GM21360 (cell line): ENCODE results near the gene USP34.
"Not testable (repeated sequence)": the region's sequence is repeated elsewhere in the genome, so short reads cannot be mapped to it uniquely, and the experiment has no call there.

Source experiments
- ATAC-seq: cut with Tn5 transposase; IDR thresholded peaks from one replicate; pipeline ENCODE4 v1.9.1; 2021; ENCODE audit warnings: mild to moderate bottlenecking, moderate library complexity; ENCODE audit not compliant: unreplicated experiment

Gene USP34

DNA sequence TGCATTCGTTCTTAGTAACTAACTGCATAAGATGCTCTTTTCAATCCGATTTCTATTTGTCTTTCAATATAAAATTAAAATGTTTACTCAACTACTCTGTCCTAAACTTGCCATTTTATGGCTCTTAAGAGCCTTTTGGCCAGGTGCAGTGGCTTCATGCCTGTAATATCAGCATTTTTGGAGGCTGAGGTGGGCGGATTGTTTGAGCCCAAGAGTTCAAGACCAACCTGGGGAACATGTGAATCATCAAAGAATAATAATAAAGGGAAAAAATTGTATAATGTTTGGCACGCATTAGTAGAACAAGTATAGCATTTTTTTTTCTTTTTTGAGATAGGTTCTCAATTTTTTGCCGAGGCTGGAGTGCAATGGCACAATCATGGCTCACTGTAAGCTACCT lies 216.4 kb downstream of the USP34 start:
- no peak for ATAC-seq

GRCh38 chr2:61253136-61253535 lies 217.8 kb downstream of the USP34 start:
- ATAC-seq, result no peak

DNA sequence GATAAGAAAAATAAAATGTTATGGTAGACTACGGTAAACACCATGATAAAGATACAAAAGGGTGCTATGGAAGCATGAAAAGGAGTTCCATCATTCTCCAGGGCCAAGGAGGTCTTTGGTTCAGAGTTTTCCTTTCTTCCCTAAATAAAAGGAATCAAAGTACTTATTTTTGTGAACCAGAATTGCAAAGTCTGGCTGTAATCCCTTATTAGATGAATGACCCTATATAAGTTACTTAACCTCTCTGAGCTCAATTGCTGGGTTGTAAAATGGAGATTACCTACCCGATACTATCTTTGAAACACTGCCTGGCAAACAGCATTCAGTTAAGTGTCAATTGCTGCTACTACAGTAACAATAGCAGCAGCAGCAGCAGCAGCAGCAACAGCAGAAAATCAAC lies 218.9 kb downstream of the USP34 start:
- ATAC-seq, result no peak

GRCh38 chr2:61249521-61250071 lies 221.3 kb downstream of the USP34 start:
- ATAC-seq, result no peak

GRCh38 chr2:61247204-61247812 lies 223.6 kb downstream of the USP34 start:
- ATAC-seq, result no peak

DNA sequence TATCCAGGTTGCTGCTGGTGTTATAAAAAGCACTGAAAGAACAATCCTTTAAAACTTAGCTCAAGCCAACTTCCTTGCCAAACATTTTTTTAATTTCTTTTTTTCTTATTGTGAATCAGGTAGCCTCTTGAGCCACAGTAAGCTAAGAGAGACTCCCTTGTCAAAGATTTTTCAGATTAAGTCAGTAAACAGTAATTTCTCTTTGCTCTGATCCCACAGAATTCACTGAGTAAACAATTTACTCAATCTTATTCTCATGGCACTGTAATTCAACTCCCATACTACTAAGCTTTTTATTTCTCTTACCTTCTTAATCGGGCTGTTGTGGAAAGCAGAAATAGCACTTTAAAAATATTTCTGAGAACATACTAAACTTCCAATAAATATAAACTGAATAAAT lies 226.2 kb downstream of the USP34 start:
- no peak for ATAC-seq

DNA sequence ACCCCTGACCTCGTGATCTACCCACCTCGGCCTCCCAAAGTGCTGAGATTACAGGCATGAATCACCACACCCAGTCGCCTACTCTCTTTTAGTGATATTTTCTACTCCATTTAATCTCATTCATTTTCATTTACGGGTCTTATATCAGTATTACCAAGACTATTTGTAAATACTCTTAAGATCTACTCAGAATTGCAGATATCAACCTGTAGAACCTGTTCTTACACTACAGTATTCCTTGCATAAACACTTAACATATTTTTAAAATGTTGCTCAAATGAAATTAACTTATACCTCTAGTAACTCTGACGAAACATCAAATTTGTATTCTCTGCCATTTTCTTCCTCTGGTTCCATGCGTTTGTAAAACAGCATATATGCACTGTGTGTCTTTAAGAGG lies 229.6 kb downstream of the USP34 start:
- ATAC-seq, result no peak

DNA sequence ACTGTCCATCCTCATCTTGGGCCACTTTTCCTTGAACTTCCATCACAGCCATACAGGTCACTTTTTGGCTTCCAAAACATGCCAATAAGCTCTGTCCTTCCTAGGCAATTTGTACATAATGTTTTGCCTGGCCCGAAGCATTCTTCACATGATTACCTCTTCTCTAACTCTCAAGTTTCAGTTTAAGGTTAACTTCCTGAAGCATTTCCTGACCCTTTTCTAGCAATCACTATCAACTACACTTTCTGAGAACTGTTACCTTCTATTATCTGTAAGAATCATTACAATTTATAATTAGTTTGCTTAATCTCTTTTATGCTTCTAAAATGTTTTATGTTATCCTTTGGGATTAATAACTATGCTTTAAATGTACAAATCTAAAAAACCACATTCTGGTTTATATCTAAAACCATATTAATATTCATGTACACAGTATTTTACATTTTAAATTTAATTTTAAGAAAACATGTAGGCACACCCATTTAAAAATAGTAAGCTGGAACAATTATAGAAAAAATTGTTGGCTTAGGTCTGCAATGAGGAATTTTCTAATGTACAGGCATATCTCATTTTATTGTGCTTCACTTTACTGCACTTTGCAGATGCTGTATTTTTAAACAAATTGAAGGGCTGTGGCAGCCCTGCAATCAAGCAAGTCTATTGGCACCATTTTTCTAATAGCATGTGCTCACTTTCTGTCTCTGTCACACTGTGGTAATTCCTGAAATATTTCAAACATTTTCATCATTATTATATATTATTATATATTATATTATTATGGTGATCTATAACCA lies 232.5 kb downstream of the USP34 start:
- no peak for ATAC-seq

GRCh38 chr2:61235716-61236115 lies 235.2 kb downstream of the USP34 start:
- ATAC-seq, result no peak

DNA sequence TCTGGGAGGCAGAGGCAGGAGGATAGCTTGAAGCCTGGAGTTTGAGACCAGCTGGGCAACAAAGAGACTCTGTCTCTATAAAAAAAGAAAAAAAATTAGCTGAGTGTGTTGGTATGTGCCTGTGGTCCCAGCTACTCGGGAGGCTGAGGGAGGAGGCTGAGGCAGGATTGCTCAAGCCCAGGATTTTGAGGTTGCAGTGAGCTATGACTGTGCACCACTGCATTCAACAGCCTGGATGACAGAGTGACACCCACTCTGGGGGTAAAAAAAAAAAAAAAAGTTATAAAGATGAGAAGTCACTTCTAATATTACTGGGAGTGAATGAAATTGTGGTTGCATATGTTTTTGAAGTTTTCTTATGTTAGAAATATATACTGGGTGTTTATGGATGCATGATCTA lies 237.3 kb downstream of the USP34 start:
- ATAC-seq, result no peak

- no peak for ATAC-seq
Observed at GRCh38 chr2:61229936-61230335, 241.0 kb downstream of the USP34 start.

DNA sequence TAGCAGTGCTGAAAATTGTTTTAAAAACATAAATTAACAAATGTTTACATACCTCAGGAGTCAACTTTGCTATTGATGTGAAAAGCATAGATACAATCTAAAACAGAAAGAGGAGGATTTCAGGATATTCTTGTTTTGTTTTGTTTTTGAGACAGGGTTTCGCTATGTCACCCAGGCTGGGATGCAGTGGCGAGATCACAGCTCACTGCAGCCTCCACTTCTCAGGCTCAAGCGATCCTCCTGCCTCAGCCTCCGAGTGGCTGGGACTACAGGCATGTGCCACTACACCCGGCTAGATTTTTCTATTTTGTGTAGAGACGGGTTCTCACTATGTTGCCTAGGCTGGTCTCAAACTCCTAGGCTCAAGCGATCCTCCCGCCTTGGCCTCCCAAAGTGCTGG lies 248.3 kb downstream of the USP34 start:
- ATAC-seq, result no peak

DNA sequence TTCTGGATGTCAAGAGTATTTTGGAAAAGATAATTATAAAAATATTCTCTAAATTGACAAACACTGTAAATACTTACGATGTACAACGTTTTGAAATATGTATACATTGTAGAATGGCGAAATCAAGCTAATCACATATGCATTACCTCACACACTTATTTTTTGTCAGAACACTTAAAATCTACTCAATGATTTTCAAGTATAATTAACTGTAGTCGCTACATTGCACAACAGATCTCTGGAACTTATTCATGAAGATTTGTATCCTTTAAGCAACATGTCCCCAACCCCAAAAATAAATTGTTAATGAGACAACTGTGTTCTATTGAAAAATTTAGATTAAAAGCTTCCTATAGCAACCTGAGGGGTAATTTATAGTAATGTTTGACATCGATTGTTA lies 249.1 kb downstream of the USP34 start:
- ATAC-seq, result no peak

- ATAC-seq, result no peak
Observed at GRCh38 chr2:61220768-61221167, 250.1 kb downstream of the USP34 start.

GRCh38 chr2:61218817-61219170 lies 252.1 kb downstream of the USP34 start:
- no peak for ATAC-seq

DNA sequence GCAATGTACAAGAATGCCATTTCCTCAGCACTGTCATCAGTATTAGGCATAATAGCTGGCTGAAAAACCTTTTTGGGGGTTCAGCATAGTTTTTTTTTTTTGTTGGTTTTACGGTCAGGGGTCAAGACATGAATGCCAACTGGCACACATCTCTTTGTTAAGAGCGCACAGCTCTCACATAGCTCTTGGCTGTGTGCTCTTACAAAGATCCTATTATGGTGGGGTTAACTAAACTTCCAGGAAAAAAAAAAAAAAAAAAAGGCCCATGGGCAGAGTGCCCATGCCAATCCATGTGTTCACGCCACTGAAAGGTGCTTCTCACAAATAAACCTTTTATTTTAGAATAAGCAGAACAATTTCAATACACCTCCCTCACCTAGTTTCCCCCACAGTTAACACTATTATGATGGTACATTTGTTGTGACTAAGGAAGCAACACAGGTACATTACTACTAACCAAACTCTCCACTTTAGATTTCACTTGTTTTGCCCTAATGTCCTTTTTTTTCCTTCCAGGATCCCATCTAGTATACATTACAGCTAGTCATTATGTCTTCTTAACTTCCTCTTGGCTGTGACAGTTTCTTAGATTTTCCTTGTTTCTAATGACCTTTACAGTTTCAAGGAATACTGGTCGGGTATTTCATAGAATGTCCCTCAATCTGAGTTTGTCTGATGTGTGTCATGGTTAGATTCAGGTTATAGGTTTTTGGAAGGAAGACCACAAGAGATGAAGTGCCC lies 252.6 kb downstream of the USP34 start:
- no peak for ATAC-seq

- ATAC-seq, result no peak
Observed at GRCh38 chr2:61214171-61214570, 256.7 kb downstream of the USP34 start.

DNA sequence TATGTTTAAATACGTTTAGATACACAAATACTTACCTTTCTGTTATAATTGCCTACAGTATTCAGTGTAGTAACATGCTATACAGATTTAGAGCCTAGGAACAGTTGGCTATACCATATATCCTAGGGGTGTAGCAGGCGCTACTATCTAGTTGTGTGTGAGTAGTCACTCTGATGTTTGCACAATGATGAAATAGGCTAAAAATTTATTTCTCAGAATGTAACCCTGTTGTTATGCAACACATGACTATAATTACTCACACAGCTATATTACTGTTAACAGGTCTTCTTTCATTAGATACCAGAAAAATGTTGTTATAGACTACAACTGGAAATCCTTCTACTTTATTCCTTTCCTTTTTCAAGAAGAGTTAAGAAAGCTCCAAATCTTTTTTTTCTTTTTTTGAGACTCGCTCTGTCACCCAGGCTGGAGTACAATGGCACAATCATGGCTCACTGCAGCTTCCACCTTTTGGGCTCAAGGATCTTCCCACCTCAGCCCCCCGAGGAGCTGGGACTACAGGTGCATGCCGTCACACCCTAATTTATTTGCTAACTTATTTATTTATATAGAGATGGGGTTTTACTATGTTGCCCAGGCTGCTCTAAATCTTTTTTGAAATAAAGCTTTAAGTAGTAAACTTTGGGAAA lies 260.4 kb downstream of the USP34 start:
- no peak for ATAC-seq

- no peak for ATAC-seq
Observed at GRCh38 chr2:61205132-61205531, 265.8 kb downstream of the USP34 start.

GRCh38 chr2:61196671-61197070 lies 274.2 kb downstream of the USP34 start:
- ATAC-seq, result no peak

GRCh38 chr2:61194646-61195045 lies 276.2 kb downstream of the USP34 start:
- ATAC-seq, result not testable (repeated sequence)
